Gastrocnemius medialis (tissue), 4 donors: ENCODE measurements around the gene ARID5B. TPM values are rescaled to one million over a fixed set of nuclear protein-coding genes. Genes with fewer than 3 reads are reported as not detected.
"Not testable (repeated sequence)": the region's sequence is repeated elsewhere in the genome, so short reads cannot be mapped to it uniquely, and the experiment has no call there.

Source experiments
- ATAC-seq, 2 donors: fragments of 150-250 bp; one replicate each; pipeline ENCODE4 v1.9.1; 2016
- DNase-seq, 2 donors: peaks; one replicate each; pipeline ENCODE4 v3.0.0-alpha.2; 2019
- H3K27ac ChIP-seq, 4 donors: fragments of 200-600 bp; sonication (generic); 1 replicate in 1 of 4; 2 replicates in 3 of 4; pipeline ENCODE4 v1.5.1; 2016 to 2018; ENCODE audit warnings: mild to moderate bottlenecking in 2 of 4, moderate library complexity in 1 of 4
- H3K27me3 ChIP-seq, 3 donors: fragments of 200-600 bp; sonication (generic) in 2 of 3; 1 replicate in 1 of 3; 2 replicates in 2 of 3; pipeline versions ENCODE4 v1.5.1 to v1.6.0; 2016 to 2019; ENCODE audit warnings: mild to moderate bottlenecking in 1 of 3, moderate library complexity in 1 of 3
- H3K36me3 ChIP-seq, 2 donors: fragments of 200-600 bp; sonication (generic) in 1 of 2; one replicate each; pipeline ENCODE4 v1.5.1; 2017 to 2018
- H3K4me1 ChIP-seq, 2 donors: fragments of 200-600 bp; sonication (generic) in 1 of 2; one replicate each; pipeline ENCODE4 v1.5.1; 2016 to 2017; ENCODE audit warnings: mild to moderate bottlenecking in 2 of 2
- H3K4me3 ChIP-seq, 4 donors: fragments of 200-600 bp; sonication (generic) in 3 of 4; 1 replicate in 1 of 4; 2 replicates in 3 of 4; pipeline ENCODE4 v1.5.1; 2016 to 2019; ENCODE audit warnings: mild to moderate bottlenecking in 2 of 4
- H3K9me3 ChIP-seq, 3 donors: fragments of 200-600 bp; sonication (generic) in 2 of 3; 1 replicate in 1 of 3; 2 replicates in 2 of 3; pipeline ENCODE4 v1.5.1; 2016 to 2019
- CTCF ChIP-seq, 5 experiments: fragments of 450-650 bp in 3 of 5; fragments of 200-600 bp in 2 of 5; sonication (generic) in 2 of 5; IDR thresholded peaks in 4 of 5; conservative IDR thresholded peaks in 1 of 5; 1 replicate in 4 of 5; 2 replicates in 1 of 5; pipeline ENCODE4 v1.5.1; 2016 to 2019; ENCODE audit warnings: antibody characterized with exemption in 5 of 5, mild to moderate bottlenecking in 3 of 5, moderate library complexity in 3 of 5
- POLR2A ChIP-seq, 2 donors: fragments of 450-650 bp; IDR thresholded peaks; one replicate each; pipeline ENCODE4 v1.6.1; 2017; ENCODE audit warnings: antibody characterized with exemption in 2 of 2, mild to moderate bottlenecking in 2 of 2, moderate library complexity in 2 of 2
- in situ Hi-C, 4 donors: fragments of 200-750 bp; cut with MboI; loops; one replicate each; pipeline versions ENCODE4 v1.15.0 to v1.8.0; 2017; ENCODE audit warnings: low sequenced_read_pairs in 4 of 4
- intact Hi-C: fragments of 100-400 bp; cut with DNase I; formaldehyde crosslinking; loops from one replicate; pipeline ENCODE4 v1.15.1; 2023; ENCODE audit warnings: low total_unique reads
- total RNA-seq, 4 donors: library from RNA; depleted of rRNA; stranded (reverse); fragments of >200 nt; gene quantifications; one replicate each; pipeline versions ENCODE4 v1.1.0 to v1.2.3, GENCODE V29; 2016

The ARID5B gene
- total RNA-seq, 4 donors from 2014 or later = 156 to 512 (median 263) TPM

GRCh38 chr10:61973169-61973568, 71.7 kb downstream of the ARID5B start:
- Histone ChIP-seq H3K4me1 (peaks cover 29 to 41% of the 10 kb centered on the region in 2 donors), H3K4me3 (no peak overlapping the region), H3K36me3 (no peaks in the 10 kb centered on the region), H3K27ac (no peak overlapping the region), H3K9me3 (no peaks in the 10 kb centered on the region), H3K27me3 (no peaks in the 10 kb centered on the region)
- TF ChIP-seq CTCF (IDR thresholded peaks at IDR 0.05 in 4 of 5, conservative IDR thresholded peaks at IDR 0.05 in 1 of 5) = no peak
- no peak for TF ChIP-seq POLR2A (IDR thresholded peaks at IDR 0.05)
- in situ Hi-C loops (no loop called here), intact Hi-C loops (loop anchor here (5.0 kb wide), 1 partner anchor 71 kb away; the partner anchor contains the start of gene ARID5B)
- DNase-seq (no peak), ATAC-seq (no peak)

DNA sequence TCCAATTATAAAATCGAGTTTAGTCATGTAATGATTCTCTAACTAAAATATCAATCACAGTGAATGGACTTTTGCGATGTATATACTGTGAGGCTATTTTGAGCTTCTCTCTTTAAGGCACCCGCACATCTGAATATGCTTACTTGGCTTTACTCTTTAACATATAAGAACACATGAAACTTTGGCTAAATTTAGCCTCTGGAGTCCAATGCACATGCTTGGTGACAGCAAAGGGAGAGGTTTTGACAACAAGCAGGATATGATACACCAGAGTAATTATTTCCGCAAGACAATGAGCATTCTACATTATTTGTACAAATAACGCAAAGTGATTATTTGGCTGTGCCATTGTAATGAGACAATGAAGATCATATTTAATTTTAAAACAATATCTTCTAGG, 72.4 kb downstream of the ARID5B start:
- Histone ChIP-seq H3K27me3 (no peaks in the 10 kb centered on the region), H3K27ac (peak overlapping the region; percentile 21 to 59 (median 42)), H3K4me3 (no peak overlapping the region), H3K4me1 (peaks cover 29 to 41% of the 10 kb centered on the region in 2 donors), H3K36me3 (no peaks in the 10 kb centered on the region), H3K9me3 (no peaks in the 10 kb centered on the region)
- no peak for TF ChIP-seq POLR2A (IDR thresholded peaks at IDR 0.05)
- no peak for TF ChIP-seq CTCF (IDR thresholded peaks at IDR 0.05 in 4 of 5, conservative IDR thresholded peaks at IDR 0.05 in 1 of 5)
- intact Hi-C loops (loop anchor here (5.0 kb wide), 1 partner anchor 72 kb away; the partner anchor contains the start of gene ARID5B), in situ Hi-C loops (no loop called here)
- DNase-seq (no peak), ATAC-seq (peak; percentile 42 to 81)

- H3K36me3 ChIP-seq = no peaks in the 10 kb centered on the region
- H3K9me3 ChIP-seq = no peaks in the 10 kb centered on the region
- ATAC-seq (peak in 1 of 2 donors; percentile 37), DNase-seq (peak in 1 of 2 donors; percentile 31)
- intact Hi-C loops (loop anchor here (5.0 kb wide), 1 partner anchor 72 kb away; the partner anchor contains the start of gene ARID5B), in situ Hi-C loops (no loop called here)
- no peak for TF ChIP-seq POLR2A (IDR thresholded peaks at IDR 0.05)
- peak overlapping the region; percentile 21 to 59 (median 42) for H3K27ac ChIP-seq
- peaks cover 29 to 46% of the 10 kb centered on the region in 2 donors for H3K4me1 ChIP-seq
- no peaks in the 10 kb centered on the region for H3K27me3 ChIP-seq
- H3K4me3 ChIP-seq = peak overlapping the region in 1 of 4 donors; percentile 12
These were observed 73.3 kb downstream of the ARID5B start for GRCh38 chr10:61974601-61975390.

DNA sequence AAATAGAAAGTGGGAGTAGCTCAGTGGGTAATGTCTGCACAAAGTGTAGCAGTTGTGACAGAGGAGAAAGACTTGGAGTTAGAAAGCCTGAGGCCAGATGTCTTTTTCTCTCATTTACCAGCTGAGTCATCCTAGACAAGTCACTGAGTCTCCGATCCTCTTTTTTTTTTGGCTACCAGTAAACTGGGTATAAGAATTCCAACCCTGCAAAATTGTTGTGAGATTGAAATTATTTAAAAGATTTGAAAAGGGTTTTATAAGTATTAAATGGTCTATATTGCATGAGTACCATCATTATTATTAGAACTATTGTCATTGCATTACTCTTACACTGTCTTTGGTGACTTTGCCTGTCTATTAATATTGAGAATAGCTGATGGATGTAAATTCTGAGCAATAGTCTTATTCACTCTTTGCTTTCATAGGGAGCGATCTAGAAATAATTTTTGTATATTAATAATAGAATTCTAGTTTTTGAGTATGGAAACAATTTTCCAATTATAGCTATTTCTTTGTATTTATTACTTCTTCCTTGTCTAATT, 74.0 kb downstream of the ARID5B start:
- TF ChIP-seq CTCF (IDR thresholded peaks at IDR 0.05 in 4 of 5, conservative IDR thresholded peaks at IDR 0.05 in 1 of 5) = no peak
- TF ChIP-seq POLR2A (IDR thresholded peaks at IDR 0.05) = no peak
- intact Hi-C loops = no loop called here
- DNase-seq = no peak
- Histone ChIP-seq H3K9me3 (no peaks in the 10 kb centered on the region), H3K4me3 (no peak overlapping the region), H3K36me3 (no peaks in the 10 kb centered on the region), H3K27me3 (no peaks in the 10 kb centered on the region), H3K4me1 (peaks cover 25 to 40% of the 10 kb centered on the region in 2 donors), H3K27ac (peak overlapping the region in 3 of 4 donors; percentile 35 to 59 (median 49))
- in situ Hi-C loops = no loop called here
- ATAC-seq = peak; percentile 51 to 74

DNA sequence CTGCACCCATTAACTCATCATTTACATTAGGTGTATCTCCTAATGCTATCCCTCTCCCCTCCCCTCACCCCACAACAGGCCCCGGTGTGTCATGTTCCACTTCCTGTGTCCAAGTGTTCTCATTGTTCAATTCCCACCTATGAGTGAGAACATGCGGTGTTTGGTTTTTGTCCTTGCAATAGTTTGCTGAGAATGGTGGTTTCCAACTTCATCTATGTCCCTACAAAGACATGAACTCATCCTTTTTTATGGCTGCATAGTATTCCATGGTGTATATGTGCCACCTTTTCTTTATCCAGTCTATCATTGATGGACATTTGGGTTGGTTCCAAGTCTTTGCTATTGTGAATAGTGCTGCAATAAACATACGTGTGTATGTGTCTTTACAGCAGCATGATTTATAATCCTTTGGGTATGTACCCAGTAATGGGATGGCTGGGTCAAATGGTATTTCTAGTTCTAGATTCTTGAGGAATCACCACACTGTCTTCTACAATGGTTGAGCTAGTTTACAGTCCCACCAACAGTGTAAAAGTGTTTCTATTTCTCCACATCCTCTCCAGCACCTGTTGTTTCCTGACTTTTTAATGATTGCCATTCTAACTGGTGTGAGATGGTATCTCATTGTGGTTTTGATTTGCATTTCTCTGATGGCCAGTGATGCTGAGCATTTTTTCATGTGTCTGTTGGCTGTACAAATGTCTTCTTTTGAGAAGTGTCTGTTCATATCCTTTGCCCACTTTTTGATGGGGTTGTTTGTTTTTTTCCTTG, 75.6 kb downstream of the ARID5B start:
- in situ Hi-C loops, H3K27ac ChIP-seq, H3K36me3 ChIP-seq, H3K9me3 ChIP-seq, ATAC-seq, intact Hi-C loops, DNase-seq, H3K27me3 ChIP-seq, H3K4me3 ChIP-seq: not testable (repeated sequence)
- H3K4me1 ChIP-seq = peaks cover 14 to 34% of the 10 kb centered on the region in 2 donors
